CD4-positive, alpha-beta T cell treated with Interleukin-6 for 4 hours (primary cell): ENCODE measurements around the gene ZNF544.
A peak's percentile ranks its signal among the peaks of the same experiment; 100 is the strongest.

Experiments used
- DNase-seq: peaks from one replicate; pipeline ENCODE4 v3.0.0-alpha.2; 2020; ENCODE audit warnings: mixed read lengths

Gene ZNF544

DNA sequence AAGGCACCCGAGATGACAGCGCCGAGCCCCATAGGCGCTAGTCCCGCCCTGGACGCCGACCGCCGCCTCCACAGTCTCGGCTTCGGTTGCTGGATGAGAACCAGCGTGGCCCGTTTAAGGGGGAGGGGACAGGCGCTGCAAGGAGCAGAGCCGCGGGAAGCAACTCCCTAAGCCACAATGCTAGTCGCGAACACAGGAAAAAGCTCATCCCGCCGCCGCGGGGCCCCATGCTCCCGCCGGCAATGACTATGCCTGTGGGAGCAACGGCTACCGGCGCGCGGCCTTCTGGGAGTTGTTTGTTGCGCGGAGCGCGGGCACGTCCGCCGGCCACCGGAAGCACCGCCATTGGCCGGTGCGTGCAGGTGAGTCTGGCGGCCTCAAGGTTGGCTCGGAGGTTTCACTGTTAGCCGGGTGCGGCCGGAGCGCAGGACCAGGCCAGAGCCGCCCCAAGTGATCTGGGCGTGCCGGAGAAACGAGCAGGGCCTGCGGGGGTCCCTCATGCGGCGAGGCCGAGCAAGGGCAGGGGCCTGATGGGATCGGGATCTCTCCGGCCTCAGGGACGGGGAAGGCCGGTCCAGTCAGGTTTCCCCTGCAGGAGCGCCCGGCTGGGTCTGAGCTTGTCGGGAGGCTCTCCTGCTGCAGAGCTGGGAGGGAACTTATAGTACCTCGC lies at the start of gene ZNF544:
TSS of gene ZNF544 (plus strand) at position 330 of the 670 bp plus-strand sequence. CDS start 15,110 bp downstream, outside the sequence.
- DNase-seq, result peak; percentile 64

GRCh38 chr19:58181902-58182576 lies 46.7 kb upstream of the ZNF544 start:
- DNase-seq, result peak; percentile 65

DNA sequence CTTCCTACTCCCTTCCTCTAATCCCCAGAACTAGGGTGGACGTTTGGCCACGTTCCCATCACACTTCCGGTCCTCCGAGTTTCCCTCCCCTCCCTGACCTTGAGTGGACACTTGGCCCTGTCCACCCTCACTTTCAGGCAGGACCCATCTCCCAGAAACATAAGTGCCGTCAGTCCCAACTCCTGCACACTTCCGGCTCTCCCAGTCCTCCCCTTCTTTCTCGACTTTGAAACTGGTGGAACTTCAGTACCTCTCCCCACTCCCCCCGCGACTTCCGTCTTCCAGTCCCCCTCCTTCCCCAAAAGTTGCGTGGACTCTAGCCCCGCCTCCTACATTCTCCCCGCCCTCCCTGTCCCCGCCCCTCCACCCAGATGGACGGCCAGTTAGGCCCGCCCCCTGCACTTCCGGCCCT lies 46.1 kb upstream of the ZNF544 start:
- peak; percentile 88 for DNase-seq

DNA sequence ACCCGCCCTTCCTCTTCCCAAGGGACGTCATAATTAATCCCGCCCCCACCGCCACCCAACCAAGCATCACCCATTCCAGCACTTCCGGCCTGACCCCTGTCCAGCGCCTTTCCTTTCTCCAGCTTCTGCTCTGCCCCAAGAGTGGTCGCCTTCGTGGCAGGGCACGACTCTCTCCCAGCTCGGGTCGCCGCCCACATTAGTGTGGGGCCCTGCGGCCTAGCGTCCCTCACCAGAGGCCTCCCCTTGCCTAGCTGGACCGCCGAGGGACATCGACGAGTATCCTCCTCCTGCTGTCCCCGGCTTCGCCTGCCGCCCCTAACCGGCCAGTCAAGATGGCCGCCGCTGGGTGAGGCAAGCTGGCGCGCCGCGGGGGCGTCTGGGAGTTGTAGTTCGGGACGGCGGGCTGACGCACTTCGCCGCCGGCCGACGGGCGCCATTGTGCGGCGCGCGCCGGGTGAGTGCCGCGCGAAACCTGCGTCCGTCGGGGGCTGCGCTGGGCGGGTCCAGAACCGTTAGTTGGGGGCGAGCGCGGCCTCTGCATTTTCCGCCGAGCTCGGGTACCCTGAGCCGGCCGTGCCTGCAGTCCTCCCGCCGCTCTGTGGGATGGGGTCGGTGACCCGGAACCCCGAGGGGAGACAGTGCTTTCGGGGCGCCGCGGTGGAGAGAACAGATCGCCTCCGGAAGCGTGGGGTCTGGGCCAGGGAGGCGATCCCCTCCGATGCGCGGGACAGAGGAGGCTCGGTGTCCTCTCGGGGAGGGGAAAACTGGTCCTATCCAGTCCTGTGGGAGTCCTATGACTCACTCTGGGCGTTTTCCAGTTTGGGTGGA lies 45.5 kb upstream of the ZNF544 start, which contains the start of gene ZNF274:
TSS of gene ZNF274 (plus strand) at position 73 of the 828 bp plus-strand sequence. CDS start 905 bp downstream, outside the sequence.
- peak; percentile 94 for DNase-seq

DNA sequence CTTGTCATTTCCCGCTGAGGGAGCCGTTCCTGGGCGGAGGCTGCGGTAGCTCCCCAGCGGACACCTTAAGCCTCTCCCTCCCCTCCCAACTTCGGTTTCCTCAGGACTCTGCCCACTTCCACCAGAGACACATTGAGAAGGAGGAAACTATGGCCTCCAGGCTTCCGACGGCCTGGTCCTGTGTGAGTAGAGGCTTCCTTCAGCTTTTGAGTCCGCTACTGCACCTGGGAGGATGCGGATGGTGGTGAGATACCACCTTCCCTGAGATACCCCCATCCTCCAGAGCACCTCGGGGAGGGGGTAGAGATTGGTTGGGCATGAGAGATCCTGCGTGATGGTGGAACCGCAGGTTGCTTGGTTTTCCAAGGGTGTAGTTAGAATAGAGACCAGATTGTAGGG lies 44.9 kb upstream of the ZNF544 start:
- no peak for DNase-seq

- no peak for DNase-seq
Observed at GRCh38 chr19:58196901-58197616, 31.7 kb upstream of the ZNF544 start.

- DNase-seq, result no peak
Observed at GRCh38 chr19:58203814-58204475, 24.8 kb upstream of the ZNF544 start.

- no peak for DNase-seq
Observed at GRCh38 chr19:58204566-58204965, 24.1 kb upstream of the ZNF544 start.

- no peak for DNase-seq
Observed at GRCh38 chr19:58209577-58209976, 19.1 kb upstream of the ZNF544 start.

GRCh38 chr19:58212336-58213074 lies 16.2 kb upstream of the ZNF544 start:
- DNase-seq, result no peak

DNA sequence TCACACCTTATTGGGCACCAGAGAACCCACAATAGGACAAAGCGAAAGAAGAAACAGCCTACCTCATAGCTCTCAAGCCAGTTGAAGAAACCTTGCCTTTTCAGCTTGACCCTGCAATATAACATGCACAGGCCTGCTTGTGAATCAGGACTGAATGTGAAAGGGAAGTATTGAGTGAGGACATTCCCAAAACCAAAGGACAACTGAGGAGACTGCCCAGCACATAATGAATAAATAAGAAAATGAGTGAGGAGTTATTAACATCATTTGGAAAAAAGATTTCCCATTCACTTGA lies 15.7 kb upstream of the ZNF544 start:
- no peak for DNase-seq

GRCh38 chr19:58217069-58217481 lies 11.6 kb upstream of the ZNF544 start:
- DNase-seq, result no peak

DNA sequence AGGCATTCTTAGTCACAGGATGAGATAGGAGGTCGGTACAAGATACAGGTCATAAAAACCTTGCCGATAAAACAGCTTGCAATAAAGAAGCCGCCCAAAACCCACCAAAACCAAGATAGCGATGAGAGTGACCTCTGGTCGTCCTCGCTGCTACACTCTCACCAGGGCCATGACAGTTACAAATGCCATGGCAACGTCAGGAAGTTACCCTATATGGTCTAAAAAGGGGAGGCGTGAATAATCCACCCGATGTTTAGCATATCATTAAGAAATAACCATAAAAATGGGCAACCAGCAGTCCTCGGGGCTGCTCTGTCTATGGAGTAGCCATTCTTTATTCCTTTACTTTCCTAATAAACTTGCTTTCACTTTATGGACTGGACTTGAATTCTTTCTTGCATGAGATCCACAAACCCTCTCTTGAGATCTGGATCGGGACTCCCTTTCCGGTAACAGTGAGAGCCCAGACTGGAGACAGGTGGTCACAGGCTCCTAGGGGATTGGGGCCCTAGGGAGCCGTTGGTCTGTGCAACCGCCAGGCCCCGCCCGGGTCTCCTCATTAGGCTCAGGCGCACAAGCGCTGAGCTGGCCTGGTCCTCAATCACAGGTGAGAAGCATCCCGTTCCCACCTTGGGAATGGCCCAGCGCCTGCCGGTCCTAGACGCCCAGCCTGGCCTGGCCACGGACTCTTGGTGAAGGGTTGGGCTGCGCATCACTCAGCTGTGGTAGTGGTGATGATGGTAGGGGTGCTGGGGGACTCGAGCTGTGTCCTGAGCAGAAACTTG lies 10.9 kb upstream of the ZNF544 start:
- DNase-seq, result no peak

GRCh38 chr19:58218899-58219298 lies 9.8 kb upstream of the ZNF544 start:
- peak; percentile 36 for DNase-seq

DNA sequence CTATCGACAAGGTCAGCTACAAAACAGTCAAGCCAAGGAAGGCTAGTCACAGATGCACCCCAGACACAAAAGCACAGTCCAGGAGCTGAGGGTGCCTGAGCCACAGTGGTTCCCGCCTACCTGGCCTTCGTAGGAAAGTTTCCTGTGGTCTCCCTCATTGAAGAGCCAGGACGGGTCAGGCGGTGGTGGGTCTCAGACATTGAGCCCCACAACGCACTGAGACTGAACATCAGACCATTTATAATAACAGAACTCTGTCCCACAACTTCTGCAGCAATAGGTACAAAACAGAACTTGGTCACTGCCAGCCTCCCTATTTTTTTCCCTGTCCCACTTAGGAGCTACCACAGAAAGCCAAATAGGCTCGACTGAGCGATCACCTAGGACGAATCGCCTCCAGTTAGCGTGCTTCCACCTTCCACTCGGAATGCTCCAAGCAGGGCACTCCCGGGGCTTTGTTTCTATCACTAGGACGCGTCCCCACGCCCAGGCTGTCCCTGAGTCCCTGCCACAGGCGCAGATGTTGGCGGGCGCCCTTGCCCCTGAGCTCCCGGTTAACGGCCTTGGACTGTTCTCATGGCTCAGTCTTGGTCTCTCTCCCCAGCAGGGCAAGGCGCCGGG lies 640 bp upstream of the ZNF544 start:
- no peak for DNase-seq

- peak; percentile 7 for DNase-seq
Observed at GRCh38 chr19:58229255-58229639, 533 bp downstream of the ZNF544 start.

GRCh38 chr19:58237324-58237723 lies 8.6 kb downstream of the ZNF544 start:
- DNase-seq, result no peak

- no peak for DNase-seq
Observed at GRCh38 chr19:58243351-58243750, 14.6 kb downstream of the ZNF544 start.

- DNase-seq, result no peak
Observed at GRCh38 chr19:58248886-58249285, 20.2 kb downstream of the ZNF544 start.

DNA sequence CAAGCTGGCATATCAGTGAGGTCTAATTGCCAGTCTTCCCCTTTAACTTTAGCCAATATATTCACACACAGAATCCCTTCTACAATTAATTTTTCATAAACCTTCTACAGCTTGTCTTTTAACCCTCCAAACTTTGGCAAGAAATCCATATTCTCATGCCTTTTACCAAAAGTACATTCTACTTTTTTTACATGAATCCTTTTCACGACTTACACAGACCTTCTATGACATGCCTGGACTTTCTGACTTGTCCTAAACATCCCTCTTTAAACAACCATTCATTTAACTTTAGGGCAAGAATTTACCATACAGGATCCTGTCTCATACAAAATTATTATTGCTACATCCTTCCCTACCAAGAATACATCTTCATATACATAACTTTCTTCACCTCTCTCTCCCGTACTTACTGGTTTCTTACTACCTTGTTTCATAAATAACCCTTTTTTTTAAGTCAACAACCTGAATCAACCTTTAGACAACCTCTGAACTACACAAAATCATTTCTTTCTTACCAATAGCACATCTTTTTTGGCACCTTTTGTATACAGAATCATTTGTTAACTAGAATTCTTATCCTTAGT lies 23.5 kb downstream of the ZNF544 start:
- no peak for DNase-seq
